MM.1S (cell line): ENCODE results near the gene CALU.

Experiments
- EZH2phosphoT487 ChIP-seq: fragments of 300-600 bp; sonication (generic); IDR thresholded peaks from 2 replicates; pipeline ENCODE4 v1.6.1; 2018; ENCODE audit warnings: antibody characterized with exemption, low read length
- TF ChIP-seq, protein P1 (sequence below): fragments of 300-600 bp; sonication (generic); IDR thresholded peaks from 2 replicates; pipeline ENCODE4 v1.5.1; 2016; ENCODE audit warnings: antibody characterized with exemption, low read length, mixed read lengths

DNA sequence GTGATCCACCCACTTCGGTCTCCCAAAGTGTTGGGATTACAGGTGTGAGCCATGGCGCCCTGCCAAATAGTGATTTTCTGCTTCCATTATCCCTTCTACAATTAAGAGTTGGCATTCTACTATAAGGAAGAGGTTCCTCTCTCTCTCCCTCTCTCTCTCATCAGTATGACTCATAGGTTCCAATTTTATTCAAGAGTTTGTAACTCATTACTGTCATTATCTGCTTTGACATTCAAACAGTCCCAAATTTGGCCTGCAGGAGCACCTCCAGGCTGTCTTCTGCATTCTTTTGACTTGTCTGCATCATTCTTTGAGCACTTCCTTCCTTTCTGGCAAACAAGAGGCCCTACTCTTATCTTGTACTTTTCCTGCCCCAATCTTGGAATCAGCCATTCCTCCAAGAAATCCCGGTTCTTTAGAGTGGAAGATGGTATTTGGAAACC lies 33.2 kb upstream of the CALU start:
- TF ChIP-seq, protein P1, sequence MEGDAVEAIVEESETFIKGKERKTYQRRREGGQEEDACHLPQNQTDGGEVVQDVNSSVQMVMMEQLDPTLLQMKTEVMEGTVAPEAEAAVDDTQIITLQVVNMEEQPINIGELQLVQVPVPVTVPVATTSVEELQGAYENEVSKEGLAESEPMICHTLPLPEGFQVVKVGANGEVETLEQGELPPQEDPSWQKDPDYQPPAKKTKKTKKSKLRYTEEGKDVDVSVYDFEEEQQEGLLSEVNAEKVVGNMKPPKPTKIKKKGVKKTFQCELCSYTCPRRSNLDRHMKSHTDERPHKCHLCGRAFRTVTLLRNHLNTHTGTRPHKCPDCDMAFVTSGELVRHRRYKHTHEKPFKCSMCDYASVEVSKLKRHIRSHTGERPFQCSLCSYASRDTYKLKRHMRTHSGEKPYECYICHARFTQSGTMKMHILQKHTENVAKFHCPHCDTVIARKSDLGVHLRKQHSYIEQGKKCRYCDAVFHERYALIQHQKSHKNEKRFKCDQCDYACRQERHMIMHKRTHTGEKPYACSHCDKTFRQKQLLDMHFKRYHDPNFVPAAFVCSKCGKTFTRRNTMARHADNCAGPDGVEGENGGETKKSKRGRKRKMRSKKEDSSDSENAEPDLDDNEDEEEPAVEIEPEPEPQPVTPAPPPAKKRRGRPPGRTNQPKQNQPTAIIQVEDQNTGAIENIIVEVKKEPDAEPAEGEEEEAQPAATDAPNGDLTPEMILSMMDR: no peak
- no peak for TF ChIP-seq EZH2phosphoT487
